ENCODE data around the gene WRNIP1. TPM values are rescaled to one million over a fixed set of nuclear protein-coding genes. Genes with fewer than 3 reads are reported as not detected.
A peak's percentile ranks its signal among the peaks of the same experiment; 100 is the strongest.

The WRNIP1 gene
- total and polyA plus RNA-seq, 2 of the 13 experiments (the other 11 are each of a cell fraction or from before 2014, with no cell fraction given) = 77.7 to 90.3 TPM

DNA sequence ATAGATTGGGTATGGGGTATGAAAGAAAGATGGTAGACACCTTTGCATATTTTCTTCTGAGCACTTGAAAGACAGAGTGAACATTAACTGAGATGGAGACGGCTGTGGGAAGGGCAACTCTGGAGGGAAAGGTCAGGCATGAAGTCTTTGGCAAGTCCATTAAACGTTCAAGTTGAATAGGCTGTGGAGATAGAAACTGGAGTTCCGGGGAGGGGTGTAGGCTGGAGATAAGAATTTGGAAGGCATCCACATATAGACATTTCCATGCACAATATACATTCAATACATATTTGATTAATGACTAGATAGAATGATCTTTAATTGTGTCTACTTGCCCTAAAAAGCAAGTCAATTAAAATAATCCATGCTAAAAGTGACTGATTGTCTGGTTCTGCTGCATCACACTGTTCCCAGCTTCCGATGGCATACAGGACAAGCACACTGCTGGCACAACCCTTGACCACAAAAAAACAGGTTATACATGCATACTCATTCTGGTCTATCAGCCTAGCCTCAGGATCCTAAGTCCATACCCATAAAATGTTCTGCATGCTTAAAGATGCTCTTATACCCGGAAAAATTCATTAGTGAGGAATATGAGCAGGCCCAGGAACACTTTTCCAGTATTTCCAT lies 12.6 kb upstream of the WRNIP1 start:
- DNase-seq (ENCODE audit: low spot score) (no peak), FAIRE-seq (no peak)
- no TSS peak for BruUV-seq (replicated peaks)

More for the DNA sequence above, 12.6 kb upstream of the WRNIP1 start:
- peaks cover 44% of the 10 kb centered on the region for H3K4me1 ChIP-seq (ENCODE audit: insufficient read depth, low read length)
- CTCF ChIA-PET (ENCODE audit: low intra/inter-chr PET ratio, low total read pairs) = no interaction called here
- H3K36me3 ChIP-seq (replicated peaks in 1 of 2; ENCODE audit: control insufficient read depth in 1 of 2, insufficient read depth in 2 of 2, low read length in 2 of 2) = no peaks in the 10 kb centered on the region
- intact Hi-C loops (cut with micrococcal nuclease; ENCODE audit: unreplicated experiment) = no loop called here
- H3K4me3 ChIP-seq (replicated peaks in 1 of 3; ENCODE audit: insufficient read depth in 1 of 3, low read depth in 2 of 3, low read length in 3 of 3) = no peak overlapping the region
- H3K9ac ChIP-seq (ENCODE audit: insufficient read depth, low read depth, low read length) = no peak overlapping the region
- H3K27ac ChIP-seq (ENCODE audit: extremely low read length, insufficient read depth, low read length) = no peak overlapping the region
- no peaks in the 10 kb centered on the region for H3K9me3 ChIP-seq (ENCODE audit: low read length)
- no peaks in the 10 kb centered on the region for H3K79me2 ChIP-seq (ENCODE audit: insufficient read depth, low read length)
- no peak; the same call in 2 of the 3 replicates for ATAC-seq
- no peaks in the 10 kb centered on the region for H4K20me1 ChIP-seq (ENCODE audit: insufficient read depth, low read length)
- 37% methylated on average over 5 of the region's 5 CpGs for WGBS (ENCODE audit: low lambda C conversion rate)
- peaks cover 2 to 6% of the 10 kb centered on the region in 2 experiments; a peak in 2 of 5 replicates for H3K27me3 ChIP-seq (ENCODE audit: control insufficient read depth in 1 of 2, insufficient read depth in 2 of 2, low read length in 2 of 2)
- in situ Hi-C loops (cut with HindIII; ENCODE audit: extremely low pct_ligation_motif_present, low pct_unique_long_range_greater_than_20kb) = no loop called here
- H3K4me2 ChIP-seq (ENCODE audit: low read depth, low read length) = peak overlapping the region; percentile 18
- TF ChIP-seq ZBTB2 (CRISPR knock-in tag; IDR thresholded peaks at IDR 0.05; ENCODE audit: low read depth) = no peak
- no peak for TF ChIP-seq ZNF775 (CRISPR knock-in tag; IDR thresholded peaks at IDR 0.05; ENCODE audit: borderline replicate concordance)
- TF ChIP-seq CENPT (CRISPR knock-in tag; IDR thresholded peaks at IDR 0.05; ENCODE audit: low read depth) = no peak
- TF ChIP-seq RAD21 (CRISPR knock-in tag; IDR thresholded peaks at IDR 0.05) = no peak
- TF ChIP-seq IRX3 (CRISPR knock-in tag; IDR thresholded peaks at IDR 0.05; ENCODE audit: borderline replicate concordance, low read depth) = no peak
- TF ChIP-seq NR3C1 (CRISPR knock-in tag; IDR thresholded peaks at IDR 0.05) = no peak
- TF ChIP-seq ZNF691 (CRISPR knock-in tag; IDR thresholded peaks at IDR 0.05; ENCODE audit: borderline replicate concordance, low read depth) = no peak
- no peak for TF ChIP-seq XRCC5 (optimal IDR thresholded peaks at IDR 0.05; ENCODE audit: low read length)
- no peak overlapping the region for H2AFZ ChIP-seq (ENCODE audit: low read length)
- POLR2A ChIA-PET = interaction anchor here (1.1 kb wide), 1 partner anchor 13 kb away, joined by 3 read pairs; the partner anchor contains the start of gene WRNIP1

Measured in HepG2 (cell line).